Body of pancreas (tissue), 4 donors: Measurements from ENCODE around the gene KIF9. TPM values are rescaled to one million over a fixed set of nuclear protein-coding genes. Genes with fewer than 3 reads are reported as not detected.
"Not testable (repeated sequence)": the region's sequence is repeated elsewhere in the genome, so short reads cannot be mapped to it uniquely, and the experiment has no call there.

Experiments
- ATAC-seq: fragments of 150-250 bp; one replicate; pipeline ENCODE4 v1.9.1; 2016
- DNase-seq, 4 donors: peaks; one replicate each; pipeline ENCODE4 v3.0.0-alpha.2; 2019
- H3K27ac ChIP-seq, 4 donors: fragments of 200-600 bp; sonication (generic); 1 replicate in 3 of 4; 2 replicates in 1 of 4; pipeline versions ENCODE4 v1.5.1 to v1.6.1; 2016 to 2019; ENCODE audit warnings: mild to moderate bottlenecking in 1 of 4, mixed read lengths in 1 of 4, moderate library complexity in 1 of 4
- H3K27me3 ChIP-seq, 2 donors: fragments of 200-600 bp; sonication (generic); one replicate each; pipeline ENCODE4 v1.6.0; 2016; ENCODE audit warnings: mild to moderate bottlenecking in 1 of 2
- H3K36me3 ChIP-seq, 2 donors: fragments of 200-600 bp; sonication (generic); replicated peaks in 1 of 2; 2 replicates each; pipeline ENCODE4 v1.5.1; 2016; ENCODE audit warnings: low read depth in 2 of 2; ENCODE audit not compliant: insufficient read depth in 1 of 2
- H3K4me1 ChIP-seq: fragments of 200-600 bp; sonication (generic); one replicate; pipeline ENCODE4 v1.6.0; 2016
- H3K4me3 ChIP-seq, 2 donors: fragments of 200-600 bp; sonication (generic); 1 replicate in 1 of 2; 2 replicates in 1 of 2; pipeline ENCODE4 v1.5.1; 2016 to 2019
- H3K9me3 ChIP-seq, 3 donors: fragments of 200-600 bp; sonication (generic); 1 replicate in 2 of 3; 2 replicates in 1 of 3; pipeline ENCODE4 v1.5.1; 2016
- POLR2A ChIP-seq, 3 donors: fragments of 450-650 bp; IDR thresholded peaks; one replicate each; pipeline ENCODE4 v1.6.1; 2016; ENCODE audit warnings: antibody characterized with exemption in 3 of 3, mild to moderate bottlenecking in 2 of 3
- WGBS, 2 donors: methylation state at CpG; one replicate each; pipeline ENCODE4 v1.1.5; 2017; 5-methylcytosine and 5-hydroxymethylcytosine counted together
- intact Hi-C: fragments of 100-400 bp; cut with DNase I; formaldehyde crosslinking; loops from one replicate; pipeline ENCODE4 v1.15.1; 2023
- small RNA-seq: library from RNA; depleted of rRNA; stranded (forward); fragments of <200 nt; gene quantifications from one replicate; pipeline ENCODE3, GENCODE V24; 2016
- total RNA-seq, 2 donors: library from RNA; depleted of rRNA; stranded (reverse); fragments of >200 nt; gene quantifications; one replicate each; pipeline ENCODE4 v1.1.0, GENCODE V29; 2016
- TF ChIP-seq, protein P1 (sequence below), 7 experiments: fragments of 450-650 bp in 4 of 7; fragments of 200-600 bp in 3 of 7; sonication (generic) in 3 of 7; IDR thresholded peaks; one replicate each; pipeline ENCODE4 v1.5.1; 2016 to 2019; ENCODE audit warnings: antibody characterized with exemption in 7 of 7

KIF9 gene
- total RNA-seq, 2 donors from 2014 or later: 5.6 to 8.0 TPM

DNA sequence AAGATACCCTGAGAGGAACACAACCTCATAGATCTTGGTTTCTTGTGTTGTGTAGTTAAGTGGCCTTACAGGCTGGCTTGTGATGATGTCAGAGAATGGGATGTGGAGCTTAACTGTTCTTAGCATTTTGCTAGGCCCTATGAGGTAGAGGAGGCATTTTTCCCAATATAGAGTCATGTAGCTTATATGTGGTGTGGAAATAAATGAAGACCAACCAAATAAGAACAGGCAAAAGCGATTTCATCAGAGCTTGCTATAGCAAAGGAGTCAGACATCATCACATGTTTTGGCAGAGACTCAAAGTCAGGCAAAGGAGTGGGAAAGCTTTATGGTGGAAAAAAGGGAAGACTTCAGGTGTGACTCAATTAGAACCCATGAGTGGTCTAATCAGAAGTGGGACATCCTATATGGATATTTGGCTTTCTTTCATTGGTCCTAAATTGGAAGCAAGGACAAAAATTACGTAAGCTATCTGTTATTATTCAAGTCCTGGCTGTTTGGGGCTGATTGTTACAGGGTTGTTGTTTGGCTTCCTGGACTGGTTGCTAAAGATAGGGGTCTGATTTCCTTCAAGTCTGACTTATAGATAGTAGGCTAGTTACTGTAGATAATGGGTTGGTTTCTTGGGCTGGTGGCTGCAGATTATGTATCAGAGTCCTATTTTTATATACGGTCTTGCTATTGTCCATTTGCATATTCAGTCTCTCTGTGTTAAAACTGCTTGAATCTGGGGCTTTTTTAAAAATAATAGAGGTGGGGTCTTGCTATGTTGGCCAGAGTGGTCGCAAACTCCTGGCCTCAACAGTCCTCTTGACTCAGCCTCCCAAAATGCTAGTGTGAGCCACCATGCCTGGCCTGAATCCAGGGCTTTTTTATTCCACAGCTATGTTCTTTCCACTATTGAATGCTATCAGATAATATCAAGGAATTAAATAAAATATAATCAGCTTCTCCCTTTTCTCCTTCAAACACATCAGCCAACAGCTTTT lies 88.4 kb downstream of the KIF9 start:
- Histone ChIP-seq H3K4me1 (no peaks in the 10 kb centered on the region), H3K27ac (no peak overlapping the region), H3K9me3 (no peaks in the 10 kb centered on the region), H3K27me3 (no peaks in the 10 kb centered on the region), H3K4me3 (no peak overlapping the region), H3K36me3 (no peaks in the 10 kb centered on the region)
- TF ChIP-seq, protein P1, sequence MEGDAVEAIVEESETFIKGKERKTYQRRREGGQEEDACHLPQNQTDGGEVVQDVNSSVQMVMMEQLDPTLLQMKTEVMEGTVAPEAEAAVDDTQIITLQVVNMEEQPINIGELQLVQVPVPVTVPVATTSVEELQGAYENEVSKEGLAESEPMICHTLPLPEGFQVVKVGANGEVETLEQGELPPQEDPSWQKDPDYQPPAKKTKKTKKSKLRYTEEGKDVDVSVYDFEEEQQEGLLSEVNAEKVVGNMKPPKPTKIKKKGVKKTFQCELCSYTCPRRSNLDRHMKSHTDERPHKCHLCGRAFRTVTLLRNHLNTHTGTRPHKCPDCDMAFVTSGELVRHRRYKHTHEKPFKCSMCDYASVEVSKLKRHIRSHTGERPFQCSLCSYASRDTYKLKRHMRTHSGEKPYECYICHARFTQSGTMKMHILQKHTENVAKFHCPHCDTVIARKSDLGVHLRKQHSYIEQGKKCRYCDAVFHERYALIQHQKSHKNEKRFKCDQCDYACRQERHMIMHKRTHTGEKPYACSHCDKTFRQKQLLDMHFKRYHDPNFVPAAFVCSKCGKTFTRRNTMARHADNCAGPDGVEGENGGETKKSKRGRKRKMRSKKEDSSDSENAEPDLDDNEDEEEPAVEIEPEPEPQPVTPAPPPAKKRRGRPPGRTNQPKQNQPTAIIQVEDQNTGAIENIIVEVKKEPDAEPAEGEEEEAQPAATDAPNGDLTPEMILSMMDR (IDR thresholded peaks at IDR 0.05): no peak
- TF ChIP-seq POLR2A (IDR thresholded peaks at IDR 0.05): no peak
- 92 to 98% methylated on average over 4 of the region's 4 CpGs for WGBS, 2 donors
- intact Hi-C loops: no loop called here
- no peak for ATAC-seq
- DNase-seq: no peak

DNA sequence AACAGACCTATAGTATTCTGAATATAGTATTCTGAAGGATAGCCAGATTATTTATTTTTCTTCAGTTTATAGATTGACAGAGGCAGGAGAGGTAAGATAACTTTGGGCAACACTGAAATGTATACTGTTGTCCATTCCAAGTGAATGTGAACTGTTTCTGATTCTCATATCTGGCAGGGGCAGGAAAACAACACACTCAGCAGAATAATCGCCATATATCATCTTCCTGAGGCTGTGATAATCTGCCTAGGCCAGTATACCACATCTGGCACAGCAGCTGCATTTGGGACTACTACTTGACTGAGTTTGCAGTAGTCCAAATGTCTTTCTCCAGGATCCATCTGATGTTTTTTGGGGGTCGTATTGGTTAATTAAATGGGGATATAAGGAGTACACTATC lies 96.3 kb downstream of the KIF9 start:
- intact Hi-C loops: no loop called here
- H3K9me3 ChIP-seq: no peaks in the 10 kb centered on the region
- ATAC-seq (no peak), DNase-seq (no peak)
- WGBS, 2 donors: 68 to 84% methylated on average over 2 of the region's 2 CpGs
- H3K4me3 ChIP-seq: no peak overlapping the region
- H3K27ac ChIP-seq: no peak overlapping the region
- TF ChIP-seq POLR2A (IDR thresholded peaks at IDR 0.05): no peak
- TF ChIP-seq, protein P1 (IDR thresholded peaks at IDR 0.05): no peak
- H3K27me3 ChIP-seq: no peaks in the 10 kb centered on the region
- H3K36me3 ChIP-seq: no peaks in the 10 kb centered on the region
- H3K4me1 ChIP-seq: no peaks in the 10 kb centered on the region

DNA sequence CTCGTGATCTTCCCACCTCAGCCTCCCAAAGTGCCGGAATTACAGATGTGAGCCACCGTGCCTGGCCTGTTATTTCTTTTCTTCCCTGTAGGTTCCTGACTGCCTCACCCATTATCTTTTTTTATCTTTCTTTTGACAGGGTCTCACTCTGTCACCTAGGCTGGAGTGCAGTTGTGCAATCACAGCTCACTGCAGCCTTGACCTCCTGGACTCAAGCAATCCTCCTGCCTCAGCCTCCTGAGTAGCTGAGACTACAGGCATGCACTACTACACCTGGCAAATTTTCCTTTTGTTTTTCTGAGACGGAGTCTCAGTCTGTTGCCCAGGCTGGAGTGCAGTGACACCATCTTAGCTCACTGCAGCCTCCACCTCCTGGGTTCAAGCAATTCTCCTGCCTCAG lies 100.9 kb downstream of the KIF9 start:
- DNase-seq, H3K9me3 ChIP-seq, H3K27me3 ChIP-seq, H3K36me3 ChIP-seq, intact Hi-C loops, H3K4me1 ChIP-seq, H3K27ac ChIP-seq, ATAC-seq, H3K4me3 ChIP-seq: not testable (repeated sequence)
- WGBS, 2 donors: 87 to 98% methylated on average over 4 of the region's 4 CpGs

DNA sequence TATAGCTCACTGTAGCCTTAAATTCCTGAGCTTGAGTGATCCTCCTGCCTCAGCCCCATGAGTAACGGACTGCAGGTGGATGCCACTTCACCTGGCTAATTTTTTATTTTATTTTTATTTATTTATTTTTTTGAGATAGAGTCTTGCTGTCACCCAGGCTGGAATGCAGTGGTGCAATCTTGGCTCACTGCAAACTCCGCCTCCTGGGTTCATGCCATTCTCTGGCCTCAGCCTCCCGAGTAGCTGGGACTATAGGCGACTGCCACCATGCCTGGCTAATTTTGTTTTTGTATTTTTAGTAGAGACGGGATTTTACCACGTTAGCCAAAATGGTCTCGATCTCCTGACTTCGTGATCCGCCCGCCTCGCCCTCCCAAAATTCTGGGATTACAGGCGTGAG lies 102.6 kb downstream of the KIF9 start:
- H3K9me3 ChIP-seq, H3K27ac ChIP-seq, H3K27me3 ChIP-seq, H3K36me3 ChIP-seq, ATAC-seq, H3K4me3 ChIP-seq, DNase-seq, intact Hi-C loops, H3K4me1 ChIP-seq: not testable (repeated sequence)
- 84 to 86% methylated on average over 12 of the region's 12 CpGs for WGBS, 2 donors

Small RNA genes lying within 50 kb of the gene (small RNA-seq; reads per million reads assigned to genes)
- gene SNORD13P3: not detected

Other genes with a start within 250 kb of the KIF9 start
- gene SETD2, start 118.7 kb downstream of the KIF9 start, total RNA-seq: 10 to 100 TPM; 49.5 to 70.2 TPM
- gene KLHL18, start 145 bp upstream of the KIF9 start, total RNA-seq: 1 to 10 TPM; 7.3 to 8.6 TPM
- 100 to 1,000 TPM in 1 of 2 donors, 10 to 100 TPM in 1; 28.5 to 301 TPM for gene PTPN23, start 98.2 kb upstream of the KIF9 start, total RNA-seq
- 100 to 1,000 TPM in 1 of 2 donors, 10 to 100 TPM in 1; 56.6 to 122 TPM for gene SCAP, start 193.1 kb upstream of the KIF9 start, total RNA-seq
- 10 to 100 TPM; 13.7 to 22.7 TPM for gene ELP6, start 230.9 kb upstream of the KIF9 start, total RNA-seq